PC-3 (cell line): ENCODE measurements around the gene ACIN1.

Source experiments
- CTCF ChIP-seq: fragments of 300-600 bp; sonication (generic); conservative IDR thresholded peaks from 2 replicates; pipeline ENCODE4 v1.5.1; 2017; ENCODE audit warnings: antibody characterized with exemption, low read depth, mild to moderate bottlenecking, low read length
- EZH2 ChIP-seq: fragments of 300-600 bp; sonication (generic); IDR thresholded peaks from one replicate; pipeline ENCODE4 v1.6.1; 2017; ENCODE audit warnings: antibody characterized with exemption, mild to moderate bottlenecking, low read length; ENCODE audit not compliant: unreplicated experiment
- EZH2phosphoT487 ChIP-seq: fragments of 300-600 bp; sonication (generic); IDR thresholded peaks from 2 replicates; pipeline ENCODE4 v1.6.1; 2018; ENCODE audit warnings: mild to moderate bottlenecking, antibody characterized with exemption, low read length, borderline replicate concordance

GRCh38 chr14:23057757-23058653 is 36.9 kb downstream of the ACIN1 start:
- TF ChIP-seq EZH2, result no peak
- peak; percentile 94 for TF ChIP-seq CTCF
- TF ChIP-seq EZH2phosphoT487, result no peak
